NCI-H1436 (cell line): Measurements from ENCODE around the gene ITGB2.
"Not testable (repeated sequence)": the region's sequence is repeated elsewhere in the genome, so short reads cannot be mapped to it uniquely, and the experiment has no call there.

Experiments
- DNase-seq: peaks from one replicate; lab custom pipeline; 2025; lab: John Stamatoyannopoulos, UW

The ITGB2 gene

GRCh38 chr21:44926331-44927101 is 5.8 kb upstream of the ITGB2 start:
- no peak for DNase-seq

GRCh38 chr21:44925378-44925755 is 4.7 kb upstream of the ITGB2 start:
- DNase-seq, result no peak

- DNase-seq, result no peak
Measured at GRCh38 chr21:44924606-44925377, 4.1 kb upstream of the ITGB2 start.

GRCh38 chr21:44923480-44924084 is 2.9 kb upstream of the ITGB2 start:
- no peak for DNase-seq

- DNase-seq, result no peak
Measured at GRCh38 chr21:44921928-44922327, 1.2 kb upstream of the ITGB2 start.

- no peak for DNase-seq
Measured at GRCh38 chr21:44919913-44920693, 596 bp downstream of the ITGB2 start.

GRCh38 chr21:44919111-44919912 is 1.4 kb downstream of the ITGB2 start:
- DNase-seq, result no peak

GRCh38 chr21:44918581-44919033 is 2.1 kb downstream of the ITGB2 start:
- DNase-seq, result no peak

GRCh38 chr21:44918107-44918470 is 2.6 kb downstream of the ITGB2 start:
- DNase-seq, result no peak

- DNase-seq, result no peak
Measured at GRCh38 chr21:44917446-44918106, 3.1 kb downstream of the ITGB2 start.

- DNase-seq, result no peak
Measured at GRCh38 chr21:44916965-44917364, 3.7 kb downstream of the ITGB2 start.

- DNase-seq, result no peak
Measured at GRCh38 chr21:44914176-44914874, 6.4 kb downstream of the ITGB2 start.

- DNase-seq, result no peak
Measured at GRCh38 chr21:44913425-44914175, 7.1 kb downstream of the ITGB2 start.

- DNase-seq, result not testable (repeated sequence)
Measured at GRCh38 chr21:44912506-44913412, 7.9 kb downstream of the ITGB2 start.

- no peak for DNase-seq
Measured at GRCh38 chr21:44912158-44912473, 8.6 kb downstream of the ITGB2 start.

GRCh38 chr21:44911384-44912157 is 9.1 kb downstream of the ITGB2 start:
- DNase-seq, result no peak

GRCh38 chr21:44911068-44911383 is 9.7 kb downstream of the ITGB2 start:
- DNase-seq, result no peak
